HG02763 (cell line): ENCODE data around the gene PLEKHF1.

Experiments used
- ATAC-seq: cut with Tn5 transposase; IDR thresholded peaks from one replicate; pipeline ENCODE4 v1.9.1; 2021; ENCODE audit warnings: mild to moderate bottlenecking, moderate library complexity; ENCODE audit not compliant: unreplicated experiment

Gene PLEKHF1

DNA sequence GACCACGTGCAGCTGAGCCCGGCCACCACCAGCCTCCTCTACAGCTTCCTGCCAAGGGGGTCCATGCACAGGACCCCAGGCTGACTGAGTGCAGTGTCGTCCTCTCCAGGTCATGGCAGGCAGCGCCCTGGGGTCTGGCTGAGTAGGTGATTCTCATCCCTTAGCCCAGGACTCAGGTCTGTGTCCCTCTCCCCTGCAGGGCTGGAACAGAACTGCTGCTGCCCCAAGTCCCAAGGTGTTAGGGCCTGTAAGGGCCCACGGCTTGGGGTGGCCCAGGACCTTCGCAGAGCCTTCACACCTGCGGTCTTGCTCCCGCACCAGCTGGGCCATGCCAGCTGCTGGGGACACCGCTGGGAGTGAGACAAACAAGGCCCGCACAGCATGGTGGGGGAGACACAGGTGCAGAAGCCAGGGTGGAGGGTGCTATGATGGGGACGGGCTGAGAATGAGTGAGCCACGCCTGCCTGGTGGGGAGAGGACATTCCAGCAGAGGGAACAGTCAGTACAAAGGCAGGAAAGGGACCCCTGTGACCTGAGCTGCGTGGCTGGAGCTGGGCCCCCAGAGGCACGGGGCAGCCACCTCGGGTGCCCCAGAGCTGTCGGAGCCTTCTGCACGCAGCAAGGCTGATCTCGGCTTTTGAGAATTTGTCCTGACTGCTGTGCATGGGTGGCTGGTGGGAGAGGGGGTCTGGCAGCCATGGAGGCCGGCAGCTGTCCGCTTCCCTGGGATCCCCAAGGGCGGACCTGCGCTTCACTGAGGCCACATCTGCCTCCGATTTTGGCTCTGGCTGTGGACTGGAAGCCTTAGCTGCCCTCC, 11.9 kb downstream of the PLEKHF1 start:
- ATAC-seq, result no peak

DNA sequence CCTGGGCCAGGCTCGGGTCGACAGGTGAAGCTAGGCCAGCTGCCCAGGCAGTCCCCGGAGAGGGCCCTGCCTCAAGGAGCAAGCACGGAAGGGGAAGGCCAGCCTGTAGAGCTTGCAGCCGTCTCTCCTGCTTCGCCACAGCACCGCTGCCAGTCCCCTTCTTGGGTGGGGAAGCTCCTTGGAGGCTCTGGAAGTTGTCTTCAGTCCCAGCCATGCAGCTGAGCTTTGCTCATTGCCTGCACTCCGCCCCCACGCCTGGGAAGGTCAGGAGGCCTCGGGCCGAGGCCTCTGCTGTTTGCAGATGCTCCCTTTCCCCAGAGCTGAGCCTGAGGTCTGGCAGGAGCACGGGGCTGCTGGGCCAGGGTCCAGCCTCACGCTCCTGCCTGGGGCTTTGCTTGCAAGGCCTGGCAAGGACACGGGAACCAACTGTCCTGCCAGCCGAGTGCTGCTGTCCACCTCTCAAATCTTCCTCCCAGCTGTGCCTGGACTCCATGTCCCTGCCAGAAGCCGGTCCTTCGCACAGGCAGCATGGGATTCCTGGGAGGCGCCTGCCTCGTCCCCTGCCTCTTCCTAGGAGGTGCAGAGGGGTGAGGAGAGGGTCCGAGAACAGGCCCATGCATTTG, 13.3 kb downstream of the PLEKHF1 start:
- ATAC-seq, result no peak

DNA sequence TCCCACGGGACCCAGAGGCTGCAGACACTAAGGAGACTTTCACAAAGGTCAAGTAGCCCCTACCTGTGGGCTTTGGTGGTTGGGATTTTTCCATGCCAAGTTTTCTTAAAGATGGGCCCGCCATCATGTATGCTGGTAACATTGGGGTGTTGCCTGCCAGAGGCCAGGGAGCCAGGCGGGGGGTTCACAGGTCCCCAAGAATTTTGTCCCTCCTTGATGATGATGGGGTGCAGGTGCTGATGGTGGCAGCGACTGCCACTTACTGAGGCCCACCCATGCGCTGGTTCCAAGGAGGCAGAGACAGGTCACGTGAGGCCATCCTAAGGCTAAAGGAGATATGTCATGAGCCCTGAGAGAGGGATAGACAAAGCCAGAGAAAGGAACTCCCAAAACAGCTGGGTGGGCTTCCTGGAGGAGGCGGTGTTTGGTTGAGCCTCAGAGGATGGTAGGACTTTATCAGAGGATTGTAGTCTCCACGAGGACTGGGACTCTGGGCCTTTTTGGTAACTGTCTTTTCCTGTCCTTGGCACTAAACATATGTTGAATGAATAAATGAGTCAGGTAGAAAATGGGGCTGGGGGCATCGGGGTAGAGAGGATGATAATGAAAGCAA, 14.4 kb downstream of the PLEKHF1 start:
- no peak for ATAC-seq

DNA sequence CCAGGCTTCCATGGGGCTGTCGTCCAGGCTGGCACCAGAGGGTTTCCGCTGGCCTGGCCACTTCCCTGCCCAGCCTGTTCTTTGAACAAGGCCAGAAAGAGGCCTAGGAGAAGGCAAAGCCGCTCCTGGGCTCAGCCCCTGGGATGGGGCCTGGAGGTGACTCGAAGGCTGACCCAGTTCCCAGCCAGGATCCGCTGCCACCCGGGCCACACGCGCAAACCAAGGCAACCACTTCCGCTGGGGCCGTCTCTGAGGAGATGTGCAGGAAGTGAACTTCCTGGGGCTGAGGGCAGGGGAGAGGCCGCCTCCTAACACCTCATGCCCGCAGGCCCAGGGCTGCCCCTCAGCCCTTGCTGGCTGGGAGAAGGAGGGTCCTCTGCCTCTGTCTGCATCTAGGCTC, 15.2 kb downstream of the PLEKHF1 start:
- ATAC-seq, result peak; percentile 81

DNA sequence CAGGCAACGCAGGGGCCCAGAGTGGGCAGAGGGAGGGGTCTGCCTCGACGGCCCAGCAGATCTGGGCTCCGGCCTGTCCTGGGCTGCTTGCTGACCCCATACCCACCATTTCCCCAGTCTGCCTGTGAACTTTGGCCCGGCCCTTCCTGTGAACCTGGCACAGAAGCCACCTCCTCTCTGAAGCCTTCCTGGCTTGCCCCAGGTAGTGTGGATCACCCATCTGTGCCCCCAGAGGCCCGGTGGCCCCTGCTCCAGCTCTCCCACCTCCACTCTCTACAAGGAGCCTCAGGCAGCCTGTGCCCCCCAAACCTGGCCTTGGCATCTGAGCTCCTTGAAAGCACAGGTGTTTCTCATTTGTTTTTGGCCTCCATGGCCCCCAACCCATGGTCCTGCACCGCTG, 15.7 kb downstream of the PLEKHF1 start:
- no peak for ATAC-seq

DNA sequence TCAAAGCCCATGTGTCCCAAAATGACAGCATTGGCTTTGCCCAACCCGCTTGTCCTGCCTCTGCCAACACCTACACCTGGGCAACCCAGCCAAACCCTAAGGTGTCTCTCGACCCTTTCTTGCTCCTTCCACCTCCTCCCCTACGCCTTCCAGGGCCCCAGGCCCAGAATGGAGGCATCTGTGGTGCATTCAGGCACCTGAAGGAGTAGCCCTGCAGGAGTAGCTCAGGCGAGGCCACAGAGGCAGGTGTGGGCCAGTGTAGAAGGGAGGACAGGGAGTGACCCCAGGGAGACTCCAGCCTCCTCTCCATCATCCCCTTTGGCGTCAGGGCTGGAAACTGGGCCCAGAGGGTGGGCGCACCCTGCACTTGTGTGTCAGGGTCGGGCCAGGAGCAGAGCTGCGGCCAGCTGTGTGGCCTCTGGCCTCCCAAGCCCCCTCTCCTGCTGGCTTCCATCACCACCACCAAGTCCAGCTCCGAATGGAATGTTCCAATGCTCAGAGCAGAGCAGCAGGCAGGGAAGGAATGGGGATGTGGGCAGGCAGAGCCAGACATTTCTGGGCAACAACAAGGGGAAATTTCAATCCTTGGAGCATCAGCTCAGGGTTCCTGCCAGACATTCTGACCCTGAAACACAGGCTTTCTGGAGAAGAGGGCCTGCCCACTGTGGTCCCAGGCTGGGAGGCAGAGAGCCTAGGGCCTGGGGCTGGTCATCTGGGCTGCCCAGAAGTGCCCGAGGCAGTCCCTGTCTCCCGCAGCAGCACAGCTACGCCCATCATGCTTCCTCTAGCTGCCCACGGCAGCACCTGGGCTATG, 16.4 kb downstream of the PLEKHF1 start:
- no peak for ATAC-seq

DNA sequence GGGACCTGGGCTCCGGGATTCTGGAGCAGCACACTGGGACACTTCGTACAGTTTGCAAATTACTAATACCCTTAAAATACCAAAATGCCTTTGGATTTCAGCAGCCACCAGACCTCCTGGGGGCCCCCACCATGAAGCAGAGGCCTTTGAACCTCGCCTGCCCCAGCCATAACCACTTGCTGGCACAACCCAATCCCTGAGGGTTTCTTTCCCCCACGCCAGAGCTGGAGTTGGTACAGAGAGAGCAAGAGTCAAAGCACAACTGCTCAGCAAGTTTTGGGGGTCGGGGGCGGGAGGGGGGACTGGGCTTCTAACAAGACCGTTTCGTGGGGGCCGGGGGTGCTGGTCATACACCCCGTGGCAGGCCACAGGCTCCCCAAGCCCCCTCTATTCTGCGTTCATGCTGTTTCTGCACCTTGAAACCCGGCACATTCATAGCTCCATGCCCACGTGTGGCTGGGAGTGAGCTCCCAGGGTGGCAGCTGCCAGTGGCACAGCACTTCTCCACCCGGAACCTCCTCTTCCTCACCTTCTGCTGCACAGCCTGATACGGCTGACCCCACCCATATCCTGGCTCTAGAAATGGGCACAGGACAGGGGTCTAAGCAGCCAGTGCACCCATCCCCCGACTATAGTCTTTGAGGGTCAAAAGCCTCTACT, 17.1 kb downstream of the PLEKHF1 start:
- no peak for ATAC-seq

DNA sequence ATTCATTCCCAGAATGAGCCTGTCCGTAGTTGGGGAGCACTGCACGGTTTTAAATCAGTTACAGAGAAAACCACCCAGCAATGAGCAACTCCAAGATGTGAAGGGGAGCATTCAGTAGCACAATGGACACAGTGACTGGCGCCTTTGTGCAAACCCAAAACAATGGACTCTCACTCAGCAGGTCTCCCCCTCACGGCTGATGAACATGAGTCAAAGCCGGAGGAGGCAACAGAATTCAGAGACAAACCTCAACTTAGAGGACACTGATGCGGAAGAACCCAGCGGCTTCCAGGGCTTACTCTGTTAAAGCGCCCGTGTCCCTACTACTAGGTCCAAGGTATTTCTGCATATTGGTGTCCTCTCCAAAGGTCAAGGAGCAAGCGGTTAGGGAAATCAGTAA, 17.7 kb downstream of the PLEKHF1 start:
- ATAC-seq, result no peak

DNA sequence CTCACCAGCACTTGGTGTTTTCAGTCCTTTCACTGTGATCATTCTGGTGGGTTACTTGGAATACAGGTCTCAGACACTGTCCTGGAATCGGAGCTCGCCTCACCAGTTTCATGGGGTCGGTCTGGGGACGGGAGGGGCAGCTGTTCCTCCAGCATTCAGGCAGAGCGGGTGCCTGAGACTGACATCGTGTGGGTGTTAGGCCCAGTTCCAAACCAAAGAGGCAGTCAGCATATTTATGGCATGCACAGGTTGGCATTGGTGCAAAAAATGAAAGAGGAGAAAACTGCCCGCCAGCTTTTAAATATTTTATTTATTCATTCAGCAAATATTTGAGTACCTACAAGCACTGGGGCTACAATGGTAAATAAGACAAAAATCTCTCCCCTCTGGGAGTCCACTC, 20.1 kb downstream of the PLEKHF1 start:
- ATAC-seq, result no peak

DNA sequence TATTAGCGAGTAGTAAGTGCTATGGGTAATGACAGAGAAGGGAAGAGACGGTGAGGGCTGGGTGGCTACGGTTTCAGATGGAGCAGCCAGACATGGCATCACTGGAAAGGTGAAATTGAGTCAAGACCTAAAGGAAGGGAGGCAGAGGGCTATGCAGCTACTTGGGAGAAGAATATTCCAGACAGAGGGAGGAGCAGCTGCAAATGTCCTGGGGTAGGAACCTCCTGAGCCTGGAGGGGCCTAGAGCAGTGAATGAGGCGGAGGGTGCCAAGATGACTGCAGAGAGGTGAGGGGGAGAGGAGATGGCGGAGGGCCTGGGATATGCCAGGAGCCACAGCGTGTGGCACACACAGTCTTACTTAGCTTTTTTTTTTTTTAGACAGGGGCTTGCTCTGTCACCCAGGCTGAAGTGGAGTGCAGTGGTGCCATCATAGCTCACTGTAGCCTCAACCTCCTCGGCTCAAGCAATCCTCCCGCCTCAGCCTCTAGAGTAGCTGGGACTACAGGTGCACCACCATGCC, 21.1 kb downstream of the PLEKHF1 start:
- no peak for ATAC-seq

DNA sequence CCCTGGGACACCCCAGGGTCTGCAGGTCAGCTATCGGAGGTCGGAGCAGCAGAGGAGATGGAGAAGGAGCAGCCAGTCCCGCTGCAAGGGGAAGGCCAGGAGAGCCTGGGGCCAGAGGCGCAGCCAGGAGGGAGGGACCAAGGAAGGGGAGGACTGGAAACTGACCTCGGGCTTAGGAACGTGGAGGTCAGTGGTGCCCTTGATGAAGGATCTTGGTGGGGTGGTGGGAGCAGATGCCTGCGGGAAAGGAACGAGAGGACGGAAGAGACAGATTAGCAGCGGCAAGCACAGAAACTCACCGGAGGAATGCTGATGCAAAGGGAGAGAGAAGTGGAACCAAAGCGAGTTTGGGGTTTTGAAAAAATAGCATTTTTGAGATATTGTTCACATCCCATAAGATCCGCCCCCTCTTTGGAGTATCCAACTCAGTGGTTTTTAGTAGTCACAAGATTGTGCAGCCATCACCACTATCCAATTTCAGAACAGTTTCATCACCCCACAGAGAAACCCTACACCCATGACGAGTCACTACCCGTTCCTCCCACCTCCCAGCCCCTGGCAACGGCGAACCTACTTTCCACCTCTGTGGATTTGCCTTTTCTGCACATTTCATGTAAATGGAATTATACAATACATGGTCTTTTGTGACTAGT, 22.1 kb downstream of the PLEKHF1 start:
- no peak for ATAC-seq

DNA sequence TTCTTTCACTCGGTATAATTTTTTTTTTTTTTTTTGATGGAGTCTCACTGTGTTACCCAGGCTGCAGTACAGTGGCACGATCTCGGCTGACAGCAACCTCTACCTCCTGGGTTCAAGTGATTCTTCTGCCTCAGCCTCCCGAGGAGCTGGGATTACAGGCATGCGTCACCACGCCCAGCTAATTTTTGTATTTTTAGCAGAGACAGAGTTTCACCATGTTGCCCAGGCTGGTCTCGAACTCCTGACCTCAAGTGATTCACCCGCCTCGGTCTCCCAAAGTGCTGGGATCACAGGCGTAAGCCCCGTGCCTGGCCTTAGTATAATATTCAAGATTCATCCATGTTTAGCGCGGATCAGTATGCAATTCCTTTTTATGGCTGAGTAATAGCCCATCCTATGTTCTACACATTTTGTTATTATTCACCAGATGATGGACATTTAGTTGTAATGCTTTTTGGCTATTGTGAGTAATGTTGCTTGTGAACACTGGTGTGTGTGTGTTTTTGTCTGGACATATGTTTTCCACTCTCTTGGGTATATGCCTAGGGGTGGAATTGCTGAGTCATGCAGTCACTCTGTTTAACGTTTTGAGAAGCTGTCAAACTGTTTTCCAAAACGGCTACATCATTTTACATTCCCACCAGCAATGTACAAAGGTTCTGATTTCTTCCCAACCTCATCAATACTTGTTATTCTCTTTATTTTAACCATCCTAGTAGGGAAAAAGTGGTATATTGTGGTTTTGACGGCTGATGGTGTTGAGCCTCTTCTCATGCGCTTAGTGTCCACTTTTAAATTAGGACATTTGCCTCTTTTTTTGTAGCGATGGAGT, 22.9 kb downstream of the PLEKHF1 start:
- no peak for ATAC-seq

DNA sequence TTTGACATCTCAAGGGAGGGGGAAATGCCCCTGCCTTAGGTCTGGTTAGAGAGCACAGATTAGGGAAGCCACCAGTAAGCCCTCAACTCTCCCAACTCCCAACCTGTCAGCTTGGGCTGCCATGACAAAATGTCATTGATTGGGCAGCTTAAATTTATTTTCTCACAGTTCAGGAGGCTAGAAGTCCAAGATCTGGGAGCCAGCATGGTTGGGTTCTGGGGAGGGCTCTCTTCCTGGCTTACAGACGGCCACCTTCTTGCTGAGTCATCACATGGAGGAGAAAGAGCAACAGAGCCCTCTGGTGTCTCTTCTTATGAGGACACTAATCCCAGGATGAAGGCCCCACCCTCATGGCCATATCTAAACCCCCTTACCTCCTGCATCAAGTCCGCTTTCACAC, 25.6 kb downstream of the PLEKHF1 start:
- ATAC-seq, result no peak

DNA sequence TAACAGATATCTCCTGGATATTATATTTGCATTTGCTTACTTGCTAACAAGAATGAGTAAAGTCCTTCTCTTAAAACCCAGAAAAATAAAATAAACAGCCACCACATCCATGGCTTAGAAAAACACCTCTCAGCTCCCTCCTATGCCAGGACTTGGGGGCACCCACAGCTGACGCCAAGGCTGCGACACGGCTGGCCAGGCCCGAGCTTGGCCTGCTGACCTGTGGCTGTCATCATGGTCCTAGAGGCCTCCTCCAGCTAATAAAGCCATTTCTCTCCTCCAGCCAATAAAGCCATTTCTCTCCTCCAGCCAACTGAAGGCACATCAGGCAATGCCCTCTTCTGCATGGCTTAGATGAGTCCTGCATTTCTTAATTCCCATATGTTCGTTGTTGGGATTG, 28.9 kb downstream of the PLEKHF1 start:
- ATAC-seq, result no peak

DNA sequence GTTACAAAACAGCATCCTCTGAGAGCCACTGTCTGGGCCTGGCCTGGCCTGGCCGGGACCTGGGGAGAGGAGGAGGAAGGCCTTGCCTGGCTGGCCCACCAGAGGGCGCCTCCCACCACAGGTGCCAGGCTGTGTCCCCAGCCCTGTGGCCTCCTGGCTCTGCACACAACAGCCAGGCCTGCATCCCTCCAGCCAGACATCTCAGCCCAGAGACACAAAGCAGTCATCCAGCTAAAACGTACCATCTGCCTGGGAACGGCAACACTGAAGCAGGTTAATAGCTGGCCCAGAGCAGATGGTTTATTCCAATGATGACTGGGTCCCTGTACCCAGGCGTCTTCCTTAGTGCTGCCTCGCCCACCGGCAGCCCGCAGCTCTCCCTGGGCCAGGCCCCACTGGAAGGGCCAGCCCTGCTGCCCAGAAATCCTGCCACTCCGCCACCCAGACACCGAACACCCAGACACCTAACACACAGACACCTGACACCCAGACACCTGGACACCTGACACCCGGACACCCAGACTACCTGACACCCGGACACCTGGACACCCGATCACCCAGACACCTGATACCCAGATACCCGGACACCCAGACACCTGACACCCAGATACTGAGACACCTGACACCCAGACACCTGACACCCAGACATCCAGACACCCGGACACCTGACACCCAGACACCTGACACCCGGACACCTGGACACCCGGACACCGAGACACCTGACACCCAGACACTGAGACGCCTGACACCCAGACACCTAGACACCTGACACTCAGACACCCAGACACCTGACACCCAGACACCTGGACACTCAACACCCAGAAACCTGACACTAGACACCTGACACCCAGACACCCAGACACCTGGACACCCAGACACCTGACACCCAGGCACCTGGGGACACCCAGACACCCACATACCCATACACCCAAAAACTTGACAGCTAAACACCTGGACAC, 29.7 kb downstream of the PLEKHF1 start:
- ATAC-seq, result peak; percentile 82

DNA sequence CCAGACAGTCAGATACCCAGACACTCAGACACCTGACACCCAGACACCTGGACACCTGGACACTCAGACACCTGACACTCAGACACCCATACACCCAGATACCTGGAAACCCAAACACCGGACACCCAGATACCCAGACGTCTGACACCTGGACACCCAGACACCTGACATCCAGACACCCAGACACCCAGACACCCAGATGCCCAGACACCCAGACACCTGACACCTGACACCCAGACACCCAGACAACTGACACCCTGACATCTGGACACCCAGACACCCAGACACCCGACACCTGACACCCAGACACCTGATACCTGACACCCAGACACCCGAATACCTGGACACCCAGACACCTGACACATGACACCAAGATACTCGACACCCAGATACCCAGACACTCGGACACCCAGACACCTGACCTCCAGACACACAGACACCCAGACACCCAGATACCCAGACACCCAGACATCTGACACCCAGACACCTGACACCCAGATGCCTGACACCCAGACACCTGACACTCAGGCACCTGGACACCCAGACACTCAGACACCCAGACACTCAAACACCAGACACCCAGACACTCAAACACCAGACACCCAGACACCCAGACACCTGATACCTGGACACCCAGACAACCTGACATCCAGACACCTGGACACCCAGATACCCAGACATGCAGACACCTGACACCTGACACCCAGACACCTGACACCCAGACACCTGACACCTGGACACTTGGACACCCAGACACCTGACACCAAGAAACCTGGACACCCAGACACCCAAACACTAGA, 30.7 kb downstream of the PLEKHF1 start:
- ATAC-seq, result no peak

DNA sequence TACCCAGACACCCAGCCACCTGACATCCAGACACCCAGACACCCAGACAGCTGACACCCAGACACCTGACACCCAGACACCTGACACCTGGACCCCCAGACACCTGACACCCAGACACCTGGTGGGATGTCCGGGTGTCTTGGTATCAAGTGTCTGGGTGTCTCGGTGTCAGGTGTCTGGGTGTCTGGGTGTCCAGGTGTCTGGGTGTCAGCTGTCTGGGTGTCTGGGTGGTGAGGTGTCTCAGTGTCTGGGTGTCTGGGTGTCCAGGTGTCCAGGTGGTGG, 31.2 kb downstream of the PLEKHF1 start:
- ATAC-seq, result no peak
